Natural killer cell (primary cell): ENCODE results near the gene RBMS3. TPM values are rescaled to one million over a fixed set of nuclear protein-coding genes. Genes with fewer than 3 reads are reported as not detected.

Experiments
- ATAC-seq, 3 donors: fragments of 150-1000 bp in 2 of 3; fragments of 200-7000 bp in 1 of 3; cut with Tn5 transposase; 1 replicate in 1 of 3; 2 replicates in 2 of 3; pipeline ENCODE4 v1.10.0; 2021; ENCODE audit warnings: mild to moderate bottlenecking in 2 of 3, moderate library complexity in 2 of 3
- DNase-seq, 2 donors: peaks; one replicate each; pipeline versions ENCODE4 v3.0.0 to v3.0.0-alpha.2; 2013 to 2021; ENCODE audit warnings: mixed read lengths in 1 of 2
- H3K27ac ChIP-seq: one replicate; pipeline ENCODE4 v1.5.1; 2013; ENCODE audit warnings: mild to moderate bottlenecking, low read length
- H3K27me3 ChIP-seq: one replicate; pipeline ENCODE4 v1.6.1; 2013; ENCODE audit warnings: low read length; ENCODE audit not compliant: control insufficient read depth, insufficient read depth
- H3K36me3 ChIP-seq: one replicate; pipeline ENCODE4 v1.6.1; 2013; ENCODE audit warnings: low read length; ENCODE audit not compliant: control insufficient read depth, insufficient read depth
- H3K4me1 ChIP-seq: one replicate; pipeline ENCODE4 v1.6.1; 2013; ENCODE audit warnings: low read length; ENCODE audit not compliant: control insufficient read depth, insufficient read depth
- H3K4me3 ChIP-seq: one replicate; pipeline ENCODE4 v1.5.1; 2013; ENCODE audit warnings: low read length
- H3K9me3 ChIP-seq: one replicate; pipeline ENCODE4 v1.6.1; 2013; ENCODE audit warnings: low read length; ENCODE audit not compliant: control insufficient read depth, insufficient read depth
- H3K27ac Mint-ChIP-seq, 2 donors: one replicate each; pipeline ENCODE4 v1.8.0; 2022; ENCODE audit warnings: mild to moderate bottlenecking in 2 of 2, mixed read lengths in 2 of 2, moderate library complexity in 1 of 2
- H3K27me3 Mint-ChIP-seq, 2 donors: one replicate each; pipeline ENCODE4 v1.8.0; 2022; ENCODE audit warnings: low read depth in 2 of 2, mixed read lengths in 2 of 2
- H3K36me3 Mint-ChIP-seq: one replicate; pipeline ENCODE4 v1.8.0; 2022; ENCODE audit warnings: mixed read lengths
- H3K4me1 Mint-ChIP-seq, 2 donors: one replicate each; pipeline ENCODE4 v1.8.0; 2022; ENCODE audit warnings: mixed read lengths in 2 of 2
- H3K4me3 Mint-ChIP-seq: one replicate; pipeline ENCODE4 v1.8.0; 2022; ENCODE audit warnings: mild to moderate bottlenecking, moderate library complexity, mixed read lengths
- H3K9me3 Mint-ChIP-seq, 2 donors: one replicate each; pipeline ENCODE4 v1.8.0; 2022; ENCODE audit warnings: mixed read lengths in 2 of 2
- CTCF ChIP-seq: fragments of 200-600 bp; IDR thresholded peaks from one replicate; pipeline ENCODE4 v1.8.0; 2022; ENCODE audit warnings: antibody characterized with exemption
- WGBS: methylation state at CpG from one replicate; pipeline ENCODE4 v1.1.7; 2013; ENCODE audit warnings: missing lambda C conversion rate; ENCODE audit not compliant: insufficient coverage; 5-methylcytosine and 5-hydroxymethylcytosine counted together
- intact Hi-C: fragments of 100-400 bp; cut with micrococcal nuclease; formaldehyde crosslinking; loops from one replicate; pipeline ENCODE4 v1.14.2; 2022
- total RNA-seq, 4 donors: library from RNA; stranded (reverse); fragments of 120-200 nt in 1 of 4; gene quantifications; one replicate each; pipeline versions ENCODE4 v1.2.3 to v1.2.4, GENCODE V29; 2013 to 2022

RBMS3 gene
- total RNA-seq, 3 donors from 2014 or later (not counting 1 experiment from before 2014, with no cell fraction given), result 0.16 TPM; not detected in 2

- Mint-ChIP-seq H3K27ac (no peak overlapping the region), H3K4me1 (no peaks in the 10 kb centered on the region), H3K36me3 (no peaks in the 10 kb centered on the region), H3K9me3 (peaks cover 6 to 11% of the 10 kb centered on the region in 2 donors), H3K4me3 (no peak overlapping the region), H3K27me3 (no peaks in the 10 kb centered on the region)
- H3K36me3 ChIP-seq, result no peaks in the 10 kb centered on the region
- no peak overlapping the region for H3K4me3 ChIP-seq
- WGBS, result 89% methylated on average over 3 of the region's 3 CpGs
- no peak overlapping the region for H3K27ac ChIP-seq
- H3K9me3 ChIP-seq, result no peaks in the 10 kb centered on the region
- DNase-seq, result no peak
- H3K4me1 ChIP-seq, result no peaks in the 10 kb centered on the region
- H3K27me3 ChIP-seq, result no peaks in the 10 kb centered on the region
- TF ChIP-seq CTCF, result no peak
- ATAC-seq, result no peak
- intact Hi-C loops, result no loop called here
These were observed 197.7 kb downstream of the RBMS3 start for GRCh38 chr3:29478611-29479010.

GRCh38 chr3:29481249-29481648 lies 200.4 kb downstream of the RBMS3 start:
- Mint-ChIP-seq H3K4me1 (no peaks in the 10 kb centered on the region), H3K27me3 (no peaks in the 10 kb centered on the region), H3K4me3 (no peak overlapping the region), H3K27ac (no peak overlapping the region), H3K36me3 (no peaks in the 10 kb centered on the region), H3K9me3 (peaks cover 6 to 13% of the 10 kb centered on the region in 2 donors)
- no peak overlapping the region for H3K4me3 ChIP-seq
- intact Hi-C loops, result no loop called here
- H3K4me1 ChIP-seq, result no peaks in the 10 kb centered on the region
- ATAC-seq (no peak), DNase-seq (no peak)
- no peaks in the 10 kb centered on the region for H3K9me3 ChIP-seq
- 100% methylated on average over 1 of the region's 1 CpG for WGBS
- no peaks in the 10 kb centered on the region for H3K27me3 ChIP-seq
- no peak for TF ChIP-seq CTCF
- H3K36me3 ChIP-seq, result no peaks in the 10 kb centered on the region
- no peak overlapping the region for H3K27ac ChIP-seq

- Mint-ChIP-seq H3K36me3 (no peaks in the 10 kb centered on the region), H3K4me1 (no peaks in the 10 kb centered on the region), H3K4me3 (no peak overlapping the region), H3K27me3 (no peaks in the 10 kb centered on the region), H3K9me3 (peaks cover 6 to 13% of the 10 kb centered on the region in 2 donors), H3K27ac (no peak overlapping the region)
- Histone ChIP-seq H3K27me3 (no peaks in the 10 kb centered on the region), H3K36me3 (no peaks in the 10 kb centered on the region), H3K4me1 (no peaks in the 10 kb centered on the region), H3K9me3 (no peaks in the 10 kb centered on the region), H3K27ac (no peak overlapping the region), H3K4me3 (no peak overlapping the region)
- ATAC-seq (no peak), DNase-seq (no peak)
- WGBS, result 100% methylated on average over 2 of the region's 3 CpGs
- intact Hi-C loops, result no loop called here
- TF ChIP-seq CTCF, result no peak
These were observed 201.3 kb downstream of the RBMS3 start for GRCh38 chr3:29481969-29482767.

GRCh38 chr3:29484633-29485032 lies 203.8 kb downstream of the RBMS3 start:
- no peak for ATAC-seq
- DNase-seq, result no peak
- Histone ChIP-seq H3K27me3 (no peaks in the 10 kb centered on the region), H3K4me1 (no peaks in the 10 kb centered on the region), H3K27ac (no peak overlapping the region), H3K9me3 (no peaks in the 10 kb centered on the region), H3K4me3 (no peak overlapping the region), H3K36me3 (no peaks in the 10 kb centered on the region)
- TF ChIP-seq CTCF, result no peak
- peaks cover 6 to 18% of the 10 kb centered on the region in 2 donors for H3K9me3 Mint-ChIP-seq
- no peaks in the 10 kb centered on the region for H3K27me3 Mint-ChIP-seq
- no peaks in the 10 kb centered on the region for H3K4me1 Mint-ChIP-seq
- H3K4me3 Mint-ChIP-seq, result no peak overlapping the region
- WGBS, result 83% methylated on average over 1 of the region's 2 CpGs
- H3K36me3 Mint-ChIP-seq, result no peaks in the 10 kb centered on the region
- intact Hi-C loops, result no loop called here
- no peak overlapping the region for H3K27ac Mint-ChIP-seq
